ENCODE measurements around the gene COL18A1.

DNA sequence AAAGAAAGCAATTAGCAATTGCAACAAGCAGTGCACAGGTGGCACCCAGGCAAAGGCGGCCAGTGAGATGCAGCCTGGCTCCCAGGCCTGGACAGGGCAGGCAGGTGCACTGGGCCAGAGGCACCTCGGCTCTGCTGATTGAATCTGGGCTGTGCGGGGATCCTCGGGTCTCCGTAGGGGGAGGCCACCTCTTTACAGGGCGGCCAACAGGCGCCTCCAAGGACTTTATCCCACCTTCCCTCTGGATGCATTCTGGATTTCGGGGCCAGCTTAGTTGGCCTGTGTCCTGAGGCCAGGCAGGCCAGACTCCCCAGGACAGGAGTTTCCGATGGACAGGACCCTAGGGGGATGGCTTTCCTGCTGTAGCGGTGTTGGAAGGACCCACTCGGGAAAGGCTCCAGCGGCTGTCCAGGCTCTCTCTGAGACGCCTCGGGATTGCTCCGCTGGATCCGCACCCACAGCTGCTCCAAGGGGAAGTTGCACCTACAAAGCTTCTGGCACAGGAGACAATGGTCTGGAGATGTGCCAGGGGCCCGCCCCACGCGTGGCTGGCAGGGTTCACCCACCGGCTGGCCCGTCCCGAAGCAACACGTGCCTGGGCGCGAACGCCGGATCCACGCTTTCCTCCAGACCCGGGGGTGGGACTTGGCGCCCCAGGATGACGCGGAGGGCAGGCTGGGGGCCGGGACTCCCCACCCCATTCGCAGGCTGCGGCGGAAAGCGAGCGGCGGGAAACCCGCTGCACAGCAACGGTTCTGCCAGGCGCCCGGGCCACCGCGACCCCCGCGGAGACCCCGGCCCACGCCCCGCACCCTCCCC lies 136.5 kb downstream of the COL18A1 start:
- TF ChIP-seq, protein P1, sequence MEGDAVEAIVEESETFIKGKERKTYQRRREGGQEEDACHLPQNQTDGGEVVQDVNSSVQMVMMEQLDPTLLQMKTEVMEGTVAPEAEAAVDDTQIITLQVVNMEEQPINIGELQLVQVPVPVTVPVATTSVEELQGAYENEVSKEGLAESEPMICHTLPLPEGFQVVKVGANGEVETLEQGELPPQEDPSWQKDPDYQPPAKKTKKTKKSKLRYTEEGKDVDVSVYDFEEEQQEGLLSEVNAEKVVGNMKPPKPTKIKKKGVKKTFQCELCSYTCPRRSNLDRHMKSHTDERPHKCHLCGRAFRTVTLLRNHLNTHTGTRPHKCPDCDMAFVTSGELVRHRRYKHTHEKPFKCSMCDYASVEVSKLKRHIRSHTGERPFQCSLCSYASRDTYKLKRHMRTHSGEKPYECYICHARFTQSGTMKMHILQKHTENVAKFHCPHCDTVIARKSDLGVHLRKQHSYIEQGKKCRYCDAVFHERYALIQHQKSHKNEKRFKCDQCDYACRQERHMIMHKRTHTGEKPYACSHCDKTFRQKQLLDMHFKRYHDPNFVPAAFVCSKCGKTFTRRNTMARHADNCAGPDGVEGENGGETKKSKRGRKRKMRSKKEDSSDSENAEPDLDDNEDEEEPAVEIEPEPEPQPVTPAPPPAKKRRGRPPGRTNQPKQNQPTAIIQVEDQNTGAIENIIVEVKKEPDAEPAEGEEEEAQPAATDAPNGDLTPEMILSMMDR (conservative IDR thresholded peaks at IDR 0.05; ENCODE audit: low read depth, low read length) = no peak
- TF ChIP-seq EZH2 (IDR thresholded peaks at IDR 0.05; ENCODE audit: borderline replicate concordance, low read depth, low read length, poor library complexity, severe bottlenecking) = no peak
